NCI-H1105 treated with DMSO at 0.1 percent for 48 hours (cell line): ENCODE measurements around the gene OLFML3.

Source experiments
- DNase-seq: peaks from one replicate; lab custom pipeline; 2025; lab: John Stamatoyannopoulos, UW

The OLFML3 gene

GRCh38 chr1:114026797-114027196 lies 47.5 kb downstream of the OLFML3 start:
- DNase-seq: no peak
